IMR-90 (cell line): ENCODE results near the gene GCFC2. TPM values are rescaled to one million over a fixed set of nuclear protein-coding genes. Genes with fewer than 3 reads are reported as not detected.

Experiments used
- ATAC-seq: fragments of 200-7000 bp; cut with Tn5 transposase; 2 replicates; pipeline ENCODE4 v1.9.1; 2020; ENCODE audit warnings: low read depth, mild to moderate bottlenecking, moderate library complexity
- BruUV-seq: library from RNA; stranded (reverse); fragments of 400-500 nt; replicated peaks from 2 replicates; lab custom pipeline; 2021; lab: Mats Ljungman, UMichigan
- CTCF ChIA-PET: fragments of 300-600 bp; formaldehyde crosslinking; extraction: SDS; loops from one replicate; lab custom pipeline; 2021; ENCODE audit warnings: antibody characterized with exemption; lab: Yijun Ruan, JAX
- POLR2A ChIA-PET: fragments of 300-600 bp; sonication (Branson Sonifier 250); formaldehyde crosslinking; loops from one replicate; lab custom pipeline; 2022; ENCODE audit warnings: antibody characterized with exemption; ENCODE audit not compliant: unreplicated experiment; lab: Charles Lee
- DNase-seq: peaks from one replicate; pipeline ENCODE4 v3.0.0; 2013
- H2AFZ ChIP-seq: replicated peaks from 2 replicates; pipeline ENCODE3; 2013; ENCODE audit warnings: low read length, mild to moderate bottlenecking; ENCODE audit not compliant: poor library complexity
- H2AK5ac ChIP-seq: 2 replicates; pipeline ENCODE4 v1.6.1; 2013; ENCODE audit warnings: low read depth, low read length, inconsistent platforms
- H2AK9ac ChIP-seq: replicated peaks from 2 replicates; pipeline ENCODE3; 2013; ENCODE audit warnings: mild to moderate bottlenecking, low read depth, low read length, moderate library complexity; ENCODE audit not compliant: poor library complexity
- H2BK120ac ChIP-seq: 2 replicates; pipeline ENCODE4 v1.6.1; 2013; ENCODE audit warnings: low read depth, low read length, inconsistent platforms
- H2BK15ac ChIP-seq: 3 replicates; pipeline ENCODE4 v1.6.1; 2013; ENCODE audit warnings: low read depth, low read length, inconsistent platforms
- H2BK20ac ChIP-seq: 2 replicates; pipeline ENCODE4 v1.6.1; 2013; ENCODE audit warnings: low read depth, mild to moderate bottlenecking, inconsistent platforms, low read length, moderate library complexity
- H2BK5ac ChIP-seq: 2 replicates; pipeline ENCODE4 v1.6.1; 2013; ENCODE audit warnings: mild to moderate bottlenecking, low read depth, low read length, inconsistent platforms; ENCODE audit not compliant: poor library complexity, severe bottlenecking
- H3K14ac ChIP-seq: replicated peaks from 2 replicates; pipeline ENCODE4 v1.6.1; 2013; ENCODE audit warnings: low read depth, low read length, inconsistent platforms
- H3K18ac ChIP-seq: 2 replicates; pipeline ENCODE4 v1.6.1; 2013; ENCODE audit warnings: low read depth, low read length, control low read depth
- H3K23ac ChIP-seq: 2 replicates; pipeline ENCODE4 v1.6.1; 2013; ENCODE audit warnings: low read depth, low read length, inconsistent platforms
- H3K27ac ChIP-seq: 2 replicates; pipeline ENCODE4 v1.5.1; 2013; ENCODE audit warnings: mild to moderate bottlenecking, control low read depth, low read length; ENCODE audit not compliant: insufficient read depth
- H3K27me3 ChIP-seq: 2 replicates; pipeline ENCODE4 v1.6.1; 2013; ENCODE audit warnings: low read length; ENCODE audit not compliant: control insufficient read depth, insufficient read depth
- H3K36me3 ChIP-seq: 2 replicates; pipeline ENCODE4 v1.6.1; 2013; ENCODE audit warnings: low read length, mixed read lengths; ENCODE audit not compliant: control insufficient read depth, insufficient read depth
- H3K4ac ChIP-seq: 2 replicates; pipeline ENCODE4 v1.6.1; 2013; ENCODE audit warnings: low read depth, low read length, inconsistent platforms
- H3K4me1 ChIP-seq: 2 replicates; pipeline ENCODE4 v1.6.1; 2013; ENCODE audit warnings: low read length, mixed read lengths; ENCODE audit not compliant: control insufficient read depth, insufficient read depth
- H3K4me2 ChIP-seq: 2 replicates; pipeline ENCODE4 v1.6.1; 2013; ENCODE audit warnings: low read depth, mild to moderate bottlenecking, control low read depth, low read length, moderate library complexity
- H3K4me3 ChIP-seq: 2 replicates; pipeline ENCODE4 v1.5.1; 2013; ENCODE audit warnings: low read depth, mild to moderate bottlenecking, control low read depth, low read length, moderate library complexity; ENCODE audit not compliant: insufficient read depth
- H3K56ac ChIP-seq: 2 replicates; pipeline ENCODE4 v1.6.1; 2013; ENCODE audit warnings: low read length, inconsistent platforms; ENCODE audit not compliant: insufficient read depth; ENCODE audit errors: extremely low read depth
- H3K79me1 ChIP-seq, 2 experiments: 2 replicates each; pipeline ENCODE4 v1.6.1; 2013; ENCODE audit warnings: low read length in 2 of 2, inconsistent platforms in 1 of 2, low read depth in 1 of 2
- H3K9ac ChIP-seq: 2 replicates; pipeline ENCODE4 v1.6.1; 2013; ENCODE audit warnings: low read depth, low read length, control low read depth
- H3K9me1 ChIP-seq: 2 replicates; pipeline ENCODE4 v1.6.1; 2013; ENCODE audit warnings: low read length, inconsistent platforms; ENCODE audit not compliant: insufficient read depth
- H3K9me3 ChIP-seq: 2 replicates; pipeline ENCODE4 v1.6.1; 2013; ENCODE audit warnings: low read length; ENCODE audit not compliant: control insufficient read depth, insufficient read depth
- H4K20me1 ChIP-seq: 2 replicates; pipeline ENCODE4 v1.6.1; 2013; ENCODE audit warnings: low read length, inconsistent platforms; ENCODE audit not compliant: insufficient read depth
- H4K5ac ChIP-seq: 2 replicates; pipeline ENCODE4 v1.6.1; 2013; ENCODE audit warnings: mild to moderate bottlenecking, low read depth, low read length, control low read depth
- H4K8ac ChIP-seq, 2 experiments: 2 replicates each; pipeline ENCODE4 v1.6.1; 2013; ENCODE audit warnings: low read depth in 2 of 2, low read length in 2 of 2, control low read depth in 1 of 2, inconsistent platforms in 1 of 2
- H4K91ac ChIP-seq: 2 replicates; pipeline ENCODE4 v1.6.1; 2013; ENCODE audit warnings: low read depth, low read length, inconsistent platforms; ENCODE audit not compliant: insufficient read depth
- BHLHE40 ChIP-seq: fragments of 150-350 bp; IDR thresholded peaks from 2 replicates; pipeline ENCODE4 v1.6.1; 2016; ENCODE audit warnings: mild to moderate bottlenecking, low read depth, low read length
- CEBPB ChIP-seq: IDR thresholded peaks from 2 replicates; pipeline ENCODE4 v1.6.1; 2012; ENCODE audit warnings: low read depth, low read length, improper control_type of control experiment
- CHD1 ChIP-seq: IDR thresholded peaks from 2 replicates; pipeline ENCODE4 v1.6.1; 2012; ENCODE audit warnings: low read depth, low read length, improper control_type of control experiment
- FOS ChIP-seq: fragments of 150-350 bp; IDR thresholded peaks from 2 replicates; pipeline ENCODE4 v1.6.1; 2016; ENCODE audit warnings: low read depth, low read length
- MAFK ChIP-seq: IDR thresholded peaks from 2 replicates; pipeline ENCODE4 v1.6.1; 2012; ENCODE audit warnings: low read depth, low read length, improper control_type of control experiment
- MAZ ChIP-seq: IDR thresholded peaks from 2 replicates; pipeline ENCODE4 v1.6.1; 2012; ENCODE audit warnings: low read depth, mild to moderate bottlenecking, low read length, improper control_type of control experiment, moderate library complexity, borderline replicate concordance
- MXI1 ChIP-seq: IDR thresholded peaks from 2 replicates; pipeline ENCODE4 v1.6.1; 2012; ENCODE audit warnings: low read depth, mild to moderate bottlenecking, low read length, moderate library complexity, borderline replicate concordance
- NFE2L2 ChIP-seq: fragments of 150-350 bp; IDR thresholded peaks from 2 replicates; pipeline ENCODE4 v1.6.1; 2016; ENCODE audit warnings: low read depth, mild to moderate bottlenecking, low read length
- POLR2A ChIP-seq: IDR thresholded peaks from 2 replicates; pipeline ENCODE4 v1.6.1; 2012; ENCODE audit warnings: mild to moderate bottlenecking, low read depth, low read length
- RAD21 ChIP-seq: IDR thresholded peaks from 2 replicates; pipeline ENCODE4 v1.6.1; 2012; ENCODE audit warnings: low read length, improper control_type of control experiment
- RCOR1 ChIP-seq: IDR thresholded peaks from 2 replicates; pipeline ENCODE4 v1.6.1; 2012; ENCODE audit warnings: mild to moderate bottlenecking, low read length, improper control_type of control experiment; ENCODE audit not compliant: insufficient replicate concordance
- RFX5 ChIP-seq: IDR thresholded peaks from 2 replicates; pipeline ENCODE4 v1.8.0; 2012; ENCODE audit warnings: low read depth, mild to moderate bottlenecking, low read length, moderate library complexity
- SMC3 ChIP-seq: fragments of 150-350 bp; IDR thresholded peaks from 2 replicates; pipeline ENCODE4 v1.6.1; 2016; ENCODE audit warnings: low read depth, mild to moderate bottlenecking, antibody characterized with exemption, low read length, moderate library complexity
- WGBS, 2 experiments: methylation state at CpG; one replicate each; pipeline versions ENCODE4 v1.1.5 to v1.1.7; 2013; ENCODE audit warnings: missing lambda C conversion rate in 2 of 2; ENCODE audit not compliant: insufficient read length in 1 of 2; ENCODE audit errors: extremely low coverage in 2 of 2; 5-methylcytosine and 5-hydroxymethylcytosine counted together
- dilution Hi-C: fragments of 300-500 bp; cut with HindIII; formaldehyde crosslinking; loops from one replicate; pipeline ENCODE4 v1.14.3; 2018; ENCODE audit warnings: low sequenced_read_pairs; ENCODE audit not compliant: unreplicated experiment
- in situ Hi-C: fragments of 300-500 bp; cut with MboI; formaldehyde crosslinking; loops from 3 replicates; pipeline ENCODE4 v1.14.3; 2019; ENCODE audit warnings: low sequenced_read_pairs, inconsistent platforms, mixed read lengths
- intact Hi-C: fragments of 100-400 bp; cut with micrococcal nuclease; formaldehyde crosslinking; loops from 2 replicates; pipeline ENCODE4 v1.10.0; 2022
- polyA plus RNA-seq, 3 experiments: library from polyadenylated mRNA; depleted of rRNA; stranded (reverse); fragments of >200 nt; gene quantifications; 2 replicates each; pipeline ENCODE4 v1.2.3, GENCODE V29; 2012; ENCODE audit warnings: low replicate concordance in 1 of 3
- total RNA-seq: library from RNA; depleted of rRNA; stranded (reverse); fragments of >200 nt; gene quantifications from 2 replicates; pipeline ENCODE4 v1.2.3, GENCODE V29; 2012
- TF ChIP-seq, protein P1 (sequence below): conservative IDR thresholded peaks from 2 replicates; pipeline ENCODE4 v1.5.1; 2012; ENCODE audit warnings: mild to moderate bottlenecking, low read depth, low read length, improper control_type of control experiment
- TF ChIP-seq, protein P2 (sequence below): fragments of 150-350 bp; IDR thresholded peaks from 2 replicates; pipeline ENCODE4 v1.6.1; 2017; ENCODE audit warnings: mild to moderate bottlenecking, antibody characterized with exemption, low read length, low read depth
- TF ChIP-seq, protein P3 (sequence below): fragments of 150-350 bp; IDR thresholded peaks from 2 replicates; pipeline ENCODE4 v1.6.1; 2016; ENCODE audit warnings: low read depth, mild to moderate bottlenecking, low read length, moderate library complexity, borderline replicate concordance

Gene GCFC2
- total and polyA plus RNA-seq, 2 of the 4 experiments (the other 2 are of a cell fraction): 6.4 to 10.0 TPM

DNA sequence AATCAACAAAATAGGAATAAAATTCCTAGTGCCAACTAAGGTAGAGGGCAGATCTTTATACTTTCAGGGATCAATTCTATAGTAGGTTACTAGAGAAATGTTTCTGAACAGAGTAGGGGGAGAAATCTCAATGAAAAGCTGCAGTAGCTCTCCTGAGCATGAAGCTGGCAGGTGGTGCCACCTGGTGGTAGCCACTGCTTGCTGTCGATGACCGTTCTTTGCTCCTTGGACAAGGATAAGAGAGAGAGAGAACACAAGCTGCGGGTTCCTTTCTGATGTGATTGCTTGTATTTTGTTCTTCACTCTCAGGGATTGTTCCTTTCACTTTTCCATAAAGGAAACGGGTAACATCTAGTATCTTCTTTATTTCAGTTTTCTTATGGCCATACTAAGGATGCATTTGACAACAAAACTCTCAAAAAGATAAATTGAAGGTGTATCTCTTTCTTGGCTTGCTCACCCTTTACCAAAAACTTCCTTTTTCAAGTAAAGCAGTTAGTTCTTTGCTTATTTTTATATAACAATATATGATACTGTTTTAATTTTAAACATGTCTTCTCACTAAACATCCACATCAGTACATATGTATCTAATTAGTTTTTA is 82.7 kb downstream of the GCFC2 start:
- Histone ChIP-seq H2BK5ac (no peak overlapping the region), H4K5ac (no peak overlapping the region), H2BK120ac (no peak overlapping the region), H3K79me1 (no peaks in the 10 kb centered on the region), H4K20me1 (no peaks in the 10 kb centered on the region), H3K4me2 (no peak overlapping the region), H3K4me1 (no peaks in the 10 kb centered on the region), H3K9me3 (no peaks in the 10 kb centered on the region), H3K14ac (no peak overlapping the region), H3K18ac (no peak overlapping the region), H3K9ac (no peak overlapping the region), H3K9me1 (no peaks in the 10 kb centered on the region), H2BK15ac (no peak overlapping the region), H2AK9ac (no peak overlapping the region), H2AK5ac (no peak overlapping the region), H3K27ac (no peak overlapping the region), H3K36me3 (no peaks in the 10 kb centered on the region), H3K23ac (no peak overlapping the region), H2AFZ (no peak overlapping the region), H3K4me3 (no peak overlapping the region), H3K56ac (no peak overlapping the region), H4K91ac (no peak overlapping the region), H2BK20ac (no peak overlapping the region), H3K4ac (no peak overlapping the region), H3K27me3 (peaks cover 18% of the 10 kb centered on the region), H4K8ac (no peak overlapping the region)
- WGBS, 2 experiments: no CpG with 5 or more reads among the region's 4 CpGs
- dilution Hi-C loops: loop anchor here (25.0 kb wide), 1 partner anchor 166 kb away; no protein-coding TSS in a partner anchor
- in situ Hi-C loops: no loop called here
- DNase-seq: peak; percentile 80
- ChIA-PET CTCF (interaction anchor here (0.9 to 1.7 kb wide), 16 partner anchors 9 to 168 kb away, joined by 3 to 18 read pairs (median 4); partner anchors contain the start of gene EVA1A), POLR2A (no interaction called here)
- intact Hi-C loops: loop anchor here (1.0 to 5.0 kb wide), 4 partner anchors 163 to 936 kb away; no protein-coding TSS in a partner anchor
- BruUV-seq: no TSS peak
- peak; percentile 97 for ATAC-seq
- no peak for TF ChIP-seq MAZ
- TF ChIP-seq RCOR1: no peak
- TF ChIP-seq NFE2L2: no peak
- no peak for TF ChIP-seq POLR2A
- TF ChIP-seq, protein P1, sequence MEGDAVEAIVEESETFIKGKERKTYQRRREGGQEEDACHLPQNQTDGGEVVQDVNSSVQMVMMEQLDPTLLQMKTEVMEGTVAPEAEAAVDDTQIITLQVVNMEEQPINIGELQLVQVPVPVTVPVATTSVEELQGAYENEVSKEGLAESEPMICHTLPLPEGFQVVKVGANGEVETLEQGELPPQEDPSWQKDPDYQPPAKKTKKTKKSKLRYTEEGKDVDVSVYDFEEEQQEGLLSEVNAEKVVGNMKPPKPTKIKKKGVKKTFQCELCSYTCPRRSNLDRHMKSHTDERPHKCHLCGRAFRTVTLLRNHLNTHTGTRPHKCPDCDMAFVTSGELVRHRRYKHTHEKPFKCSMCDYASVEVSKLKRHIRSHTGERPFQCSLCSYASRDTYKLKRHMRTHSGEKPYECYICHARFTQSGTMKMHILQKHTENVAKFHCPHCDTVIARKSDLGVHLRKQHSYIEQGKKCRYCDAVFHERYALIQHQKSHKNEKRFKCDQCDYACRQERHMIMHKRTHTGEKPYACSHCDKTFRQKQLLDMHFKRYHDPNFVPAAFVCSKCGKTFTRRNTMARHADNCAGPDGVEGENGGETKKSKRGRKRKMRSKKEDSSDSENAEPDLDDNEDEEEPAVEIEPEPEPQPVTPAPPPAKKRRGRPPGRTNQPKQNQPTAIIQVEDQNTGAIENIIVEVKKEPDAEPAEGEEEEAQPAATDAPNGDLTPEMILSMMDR: peak; percentile 90
- TF ChIP-seq, protein P2, sequence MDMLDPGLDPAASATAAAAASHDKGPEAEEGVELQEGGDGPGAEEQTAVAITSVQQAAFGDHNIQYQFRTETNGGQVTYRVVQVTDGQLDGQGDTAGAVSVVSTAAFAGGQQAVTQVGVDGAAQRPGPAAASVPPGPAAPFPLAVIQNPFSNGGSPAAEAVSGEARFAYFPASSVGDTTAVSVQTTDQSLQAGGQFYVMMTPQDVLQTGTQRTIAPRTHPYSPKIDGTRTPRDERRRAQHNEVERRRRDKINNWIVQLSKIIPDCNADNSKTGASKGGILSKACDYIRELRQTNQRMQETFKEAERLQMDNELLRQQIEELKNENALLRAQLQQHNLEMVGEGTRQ: no peak
- TF ChIP-seq RAD21: peak; percentile 93
- no peak for TF ChIP-seq MAFK
- TF ChIP-seq, protein P3, sequence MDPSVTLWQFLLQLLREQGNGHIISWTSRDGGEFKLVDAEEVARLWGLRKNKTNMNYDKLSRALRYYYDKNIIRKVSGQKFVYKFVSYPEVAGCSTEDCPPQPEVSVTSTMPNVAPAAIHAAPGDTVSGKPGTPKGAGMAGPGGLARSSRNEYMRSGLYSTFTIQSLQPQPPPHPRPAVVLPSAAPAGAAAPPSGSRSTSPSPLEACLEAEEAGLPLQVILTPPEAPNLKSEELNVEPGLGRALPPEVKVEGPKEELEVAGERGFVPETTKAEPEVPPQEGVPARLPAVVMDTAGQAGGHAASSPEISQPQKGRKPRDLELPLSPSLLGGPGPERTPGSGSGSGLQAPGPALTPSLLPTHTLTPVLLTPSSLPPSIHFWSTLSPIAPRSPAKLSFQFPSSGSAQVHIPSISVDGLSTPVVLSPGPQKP: no peak
- TF ChIP-seq BHLHE40: no peak
- TF ChIP-seq SMC3: peak; percentile 96
- TF ChIP-seq RFX5: no peak
- no peak for TF ChIP-seq CHD1
- TF ChIP-seq CEBPB: no peak
- TF ChIP-seq FOS: no peak
- no peak for TF ChIP-seq MXI1
